Duodenal mucosa (tissue), 2 donors: ENCODE data around the gene CFAP157.

Experiments
- H3K27ac ChIP-seq: one replicate; pipeline ENCODE4 v1.7.0; 2013; ENCODE audit warnings: low read depth, low read length
- H3K27me3 ChIP-seq, 2 donors: one replicate each; pipeline ENCODE4 v1.7.0; 2013; ENCODE audit warnings: low read length in 2 of 2, control low read depth in 1 of 2; ENCODE audit not compliant: insufficient read depth in 2 of 2, control insufficient read depth in 1 of 2
- H3K36me3 ChIP-seq, 2 donors: one replicate each; pipeline ENCODE4 v1.7.0; 2013; ENCODE audit warnings: low read length in 2 of 2, control low read depth in 1 of 2; ENCODE audit not compliant: insufficient read depth in 2 of 2, control insufficient read depth in 1 of 2
- H3K4me1 ChIP-seq, 2 donors: one replicate each; pipeline ENCODE4 v1.7.0; 2013; ENCODE audit warnings: low read length in 2 of 2, control low read depth in 1 of 2; ENCODE audit not compliant: insufficient read depth in 2 of 2, control insufficient read depth in 1 of 2
- H3K4me3 ChIP-seq, 2 donors: one replicate each; pipeline ENCODE4 v1.7.0; 2013; ENCODE audit warnings: low read length in 2 of 2, low read depth in 1 of 2
- H3K9ac ChIP-seq, 2 donors: one replicate each; pipeline ENCODE4 v1.7.0; 2013; ENCODE audit warnings: low read length in 2 of 2, low read depth in 1 of 2
- H3K9me3 ChIP-seq, 2 donors: one replicate each; pipeline ENCODE4 v1.7.0; 2013; ENCODE audit warnings: low read length in 2 of 2, control low read depth in 1 of 2; ENCODE audit not compliant: control insufficient read depth in 1 of 2

Gene CFAP157

GRCh38 chr9:127706836-127707241 is at the start of gene CFAP157:
Gene CFAP157, plus strand, starts transcription at chr9:127706988. Its CDS starts 44 bp downstream, at chr9:127707032.
- H3K4me3 ChIP-seq: no peak within 1 kb of the TSS
- H3K9me3 ChIP-seq: no peaks in the 10 kb centered on the region

GRCh38 chr9:127658428-127658827 is 48.4 kb upstream of the CFAP157 start:
- H3K27me3 ChIP-seq: no peaks in the 10 kb centered on the region
- H3K27ac ChIP-seq: no peak overlapping the region
- H3K36me3 ChIP-seq: peaks cover 0 to 5% of the 10 kb centered on the region in 2 donors
- H3K4me1 ChIP-seq: no peaks in the 10 kb centered on the region
- H3K9me3 ChIP-seq: no peaks in the 10 kb centered on the region
- no peak overlapping the region for H3K9ac ChIP-seq
- no peak overlapping the region for H3K4me3 ChIP-seq

More at GRCh38 chr9:127706836-127707241, at the start of gene CFAP157:
- Histone ChIP-seq H3K4me1 (no peaks in the 10 kb centered on the region), H3K27ac (no peak within 1 kb of the TSS), H3K27me3 (no peaks in the 10 kb centered on the region), H3K9ac (no peak within 1 kb of the TSS), H3K36me3 (no peaks in the 10 kb centered on the region)

GRCh38 chr9:127660886-127661741 is 45.7 kb upstream of the CFAP157 start:
- H3K36me3 ChIP-seq: peaks cover 0 to 4% of the 10 kb centered on the region in 2 donors
- H3K4me3 ChIP-seq: no peak overlapping the region
- H3K27ac ChIP-seq: no peak overlapping the region
- no peaks in the 10 kb centered on the region for H3K9me3 ChIP-seq
- no peak overlapping the region for H3K9ac ChIP-seq
- no peaks in the 10 kb centered on the region for H3K27me3 ChIP-seq
- H3K4me1 ChIP-seq: peaks cover 0 to 8% of the 10 kb centered on the region in 2 donors

GRCh38 chr9:127662617-127663016 is 44.2 kb upstream of the CFAP157 start:
- Histone ChIP-seq H3K9me3 (no peaks in the 10 kb centered on the region), H3K36me3 (peaks cover 0 to 4% of the 10 kb centered on the region in 2 donors), H3K4me1 (peaks cover 0 to 8% of the 10 kb centered on the region in 2 donors), H3K27ac (no peak overlapping the region), H3K9ac (no peak overlapping the region), H3K27me3 (no peaks in the 10 kb centered on the region), H3K4me3 (no peak overlapping the region)

- H3K9ac ChIP-seq: no peak overlapping the region
- H3K4me1 ChIP-seq: peaks cover 0 to 8% of the 10 kb centered on the region in 2 donors
- H3K27ac ChIP-seq: no peak overlapping the region
- no peak overlapping the region for H3K4me3 ChIP-seq
- peaks cover 0 to 4% of the 10 kb centered on the region in 2 donors for H3K36me3 ChIP-seq
- no peaks in the 10 kb centered on the region for H3K9me3 ChIP-seq
- H3K27me3 ChIP-seq: no peaks in the 10 kb centered on the region
Measured at GRCh38 chr9:127664324-127664677, 42.5 kb upstream of the CFAP157 start.

- H3K27ac ChIP-seq: no peak overlapping the region
- H3K4me3 ChIP-seq: no peak overlapping the region
- no peaks in the 10 kb centered on the region for H3K27me3 ChIP-seq
- H3K36me3 ChIP-seq: peaks cover 0 to 4% of the 10 kb centered on the region in 2 donors
- no peak overlapping the region for H3K9ac ChIP-seq
- no peaks in the 10 kb centered on the region for H3K9me3 ChIP-seq
- peaks cover 0 to 8% of the 10 kb centered on the region in 2 donors for H3K4me1 ChIP-seq
Measured at GRCh38 chr9:127664678-127665507, 41.9 kb upstream of the CFAP157 start.

- Histone ChIP-seq H3K9me3 (no peaks in the 10 kb centered on the region), H3K36me3 (peaks cover 0 to 7% of the 10 kb centered on the region in 2 donors), H3K27ac (no peak overlapping the region), H3K4me3 (no peak overlapping the region), H3K27me3 (no peaks in the 10 kb centered on the region), H3K4me1 (peaks cover 0 to 8% of the 10 kb centered on the region in 2 donors), H3K9ac (no peak overlapping the region)
Measured at GRCh38 chr9:127667127-127667844, 39.5 kb upstream of the CFAP157 start.

- H3K27ac ChIP-seq: no peak overlapping the region
- no peak overlapping the region for H3K4me3 ChIP-seq
- peaks cover 1 to 7% of the 10 kb centered on the region in 2 donors for H3K36me3 ChIP-seq
- no peaks in the 10 kb centered on the region for H3K27me3 ChIP-seq
- no peaks in the 10 kb centered on the region for H3K9me3 ChIP-seq
- H3K9ac ChIP-seq: no peak overlapping the region
- peaks cover 0 to 8% of the 10 kb centered on the region in 2 donors for H3K4me1 ChIP-seq
Measured at GRCh38 chr9:127667906-127668305, 38.9 kb upstream of the CFAP157 start.

- Histone ChIP-seq H3K4me3 (no peak overlapping the region), H3K27ac (no peak overlapping the region), H3K27me3 (no peaks in the 10 kb centered on the region), H3K4me1 (no peaks in the 10 kb centered on the region), H3K9ac (no peak overlapping the region), H3K36me3 (peaks cover 4 to 18% of the 10 kb centered on the region in 2 donors), H3K9me3 (no peaks in the 10 kb centered on the region)
Measured at GRCh38 chr9:127673234-127673633, 33.6 kb upstream of the CFAP157 start.
